Measurements from ENCODE around the gene TAL1.

GRCh38 chr1:47186267-47187185 is 45.5 kb downstream of the TAL1 start:
- TF ChIP-seq CTCF (conservative IDR thresholded peaks at IDR 0.05 in 1 of 2, IDR thresholded peaks at IDR 0.05 in 1 of 2; ENCODE audit: low read depth in 1 of 2, low read length in 2 of 2) = no peak
- no peak for TF ChIP-seq EZH2 (IDR thresholded peaks at IDR 0.05; ENCODE audit: low read length, missing control alignments)

Data from fibroblast of lung (primary cell).